H1 (cell line): ENCODE results near the gene TRIM65. TPM values are rescaled to one million over a fixed set of nuclear protein-coding genes. Genes with fewer than 3 reads are reported as not detected.
A peak's percentile ranks its signal among the peaks of the same experiment; 100 is the strongest.
"Not testable (repeated sequence)": the region's sequence is repeated elsewhere in the genome, so short reads cannot be mapped to it uniquely, and the experiment has no call there.

ENCODE experiments used
- CTCF ChIA-PET: fragments of 300-600 bp; sonication (Branson Sonifier 250); formaldehyde crosslinking; loops from one replicate; lab custom pipeline; 2021; ENCODE audit not compliant: partially characterized antibody; lab: Charles Lee
- POLR2A ChIA-PET: fragments of 300-600 bp; sonication (Branson Sonifier 250); formaldehyde crosslinking; loops from one replicate; lab custom pipeline; 2021; ENCODE audit warnings: inconsistent platforms; ENCODE audit not compliant: partially characterized antibody; lab: Charles Lee
- DNase-seq, 2 experiments: peaks; one replicate each; pipeline versions ENCODE4 v3.0.0 to v3.0.0-alpha.2; 2010 to 2022; ENCODE audit warnings: low spot score in 2 of 2, low read depth in 1 of 2, mixed read lengths in 1 of 2
- FAIRE-seq: peaks from 2 replicates; lab custom pipeline; 2011; peaks lifted over from hg19 to GRCh38; lab: Jason Lieb, UNC
- H2AFZ ChIP-seq: 2 replicates; pipeline ENCODE4 v1.8.1; 2012; ENCODE audit warnings: low read length, inconsistent platforms
- H2AK5ac ChIP-seq: 2 replicates; pipeline ENCODE4 v1.6.1; 2013; ENCODE audit warnings: low read depth, low read length
- H2BK120ac ChIP-seq: replicated peaks from 2 replicates; pipeline ENCODE3; 2013; ENCODE audit warnings: low read depth, low read length, inconsistent platforms
- H2BK12ac ChIP-seq: 2 replicates; pipeline ENCODE4 v1.6.1; 2013; ENCODE audit warnings: low read depth, low read length
- H2BK15ac ChIP-seq: 2 replicates; pipeline ENCODE4 v1.6.1; 2013; ENCODE audit warnings: low read length
- H2BK20ac ChIP-seq: 2 replicates; pipeline ENCODE4 v1.6.1; 2013; ENCODE audit warnings: low read length
- H2BK5ac ChIP-seq: 2 replicates; pipeline ENCODE4 v1.6.1; 2013; ENCODE audit warnings: low read depth, low read length
- H3K14ac ChIP-seq: 2 replicates; pipeline ENCODE4 v1.6.1; 2013; ENCODE audit warnings: inconsistent platforms; ENCODE audit not compliant: insufficient read length
- H3K18ac ChIP-seq: 2 replicates; pipeline ENCODE4 v1.6.1; 2013; ENCODE audit warnings: low read length; ENCODE audit errors: extremely low read depth
- H3K23ac ChIP-seq: 2 replicates; pipeline ENCODE4 v1.6.1; 2013; ENCODE audit warnings: inconsistent platforms; ENCODE audit not compliant: insufficient read length
- H3K23me2 ChIP-seq: 2 replicates; pipeline ENCODE4 v1.6.1; 2013; ENCODE audit warnings: low read depth, low read length
- H3K27ac ChIP-seq: 2 replicates; pipeline ENCODE4 v1.6.1; 2011; ENCODE audit warnings: low read depth, low read length, inconsistent platforms
- H3K27me3 ChIP-seq, 4 experiments: replicated peaks in 1 of 4; 1 replicate in 1 of 4; 2 replicates in 3 of 4; pipeline versions ENCODE4 v1.6.1 to v1.8.1; 2011 to 2013; ENCODE audit warnings: low read length in 3 of 4, mild to moderate bottlenecking in 3 of 4, inconsistent platforms in 2 of 4, mixed read lengths in 2 of 4, moderate library complexity in 1 of 4; ENCODE audit not compliant: control insufficient read depth in 3 of 4, insufficient read depth in 3 of 4; ENCODE audit errors: extremely low read depth in 1 of 4
- H3K36me3 ChIP-seq, 4 experiments: 2 replicates each; pipeline versions ENCODE4 v1.6.1 to v1.8.1; 2011 to 2013; ENCODE audit warnings: mild to moderate bottlenecking in 4 of 4, low read length in 3 of 4, moderate library complexity in 2 of 4, control low read depth in 1 of 4, inconsistent platforms in 1 of 4; ENCODE audit not compliant: insufficient read depth in 4 of 4, control insufficient read depth in 2 of 4
- H3K4ac ChIP-seq: replicated peaks from 2 replicates; pipeline ENCODE3; 2013; ENCODE audit warnings: low read length, low read depth, mixed read lengths, inconsistent platforms; ENCODE audit not compliant: insufficient read length
- H3K4me1 ChIP-seq, 4 experiments: replicated peaks in 1 of 4; 1 replicate in 1 of 4; 2 replicates in 3 of 4; pipeline versions ENCODE4 v1.6.1 to v1.8.1; 2011 to 2013; ENCODE audit warnings: low read length in 3 of 4, inconsistent platforms in 2 of 4, mixed read lengths in 1 of 4; ENCODE audit not compliant: insufficient read depth in 4 of 4, control insufficient read depth in 3 of 4
- H3K4me2 ChIP-seq, 2 experiments: 2 replicates each; pipeline versions ENCODE4 v1.6.1 to v1.8.1; 2011 to 2013; ENCODE audit warnings: low read depth in 2 of 2, low read length in 2 of 2, control low read depth in 1 of 2, inconsistent platforms in 1 of 2, mild to moderate bottlenecking in 1 of 2; ENCODE audit not compliant: insufficient read depth in 1 of 2
- H3K4me3 ChIP-seq, 4 experiments: fragments of 200-600, 300-600 bp in 1 of 4; sonication (generic), shearing (Covaris generic), sonication (Bioruptor Twin) in 1 of 4; 2 replicates each; pipeline versions ENCODE4 v1.5.1 to v1.8.1; 2011 to 2016; ENCODE audit warnings: low read length in 4 of 4, low read depth in 3 of 4, control low read depth in 2 of 4, inconsistent platforms in 2 of 4, mild to moderate bottlenecking in 2 of 4, mixed read lengths in 1 of 4, moderate library complexity in 1 of 4; ENCODE audit not compliant: insufficient read depth in 2 of 4; ENCODE audit errors: extremely low read depth in 1 of 4
- H3K56ac ChIP-seq: replicated peaks from 2 replicates; pipeline ENCODE3; 2013; ENCODE audit warnings: low read depth, mild to moderate bottlenecking, mixed read lengths, low read length, inconsistent platforms; ENCODE audit not compliant: insufficient read length
- H3K79me1 ChIP-seq: 2 replicates; pipeline ENCODE4 v1.6.1; 2013; ENCODE audit warnings: low read depth, low read length, control low read depth
- H3K79me2 ChIP-seq, 2 experiments: 2 replicates each; pipeline versions ENCODE4 v1.6.1 to v1.8.1; 2012 to 2013; ENCODE audit warnings: low read length in 2 of 2, mild to moderate bottlenecking in 2 of 2, inconsistent platforms in 1 of 2; ENCODE audit not compliant: insufficient read depth in 2 of 2, control insufficient read depth in 1 of 2
- H3K9ac ChIP-seq, 4 experiments: replicated peaks in 1 of 4; 1 replicate in 1 of 4; 2 replicates in 3 of 4; pipeline versions ENCODE4 v1.6.1 to v1.8.1; 2011 to 2013; ENCODE audit warnings: low read depth in 3 of 4, low read length in 3 of 4, control low read depth in 2 of 4, mild to moderate bottlenecking in 2 of 4, moderate library complexity in 2 of 4, inconsistent platforms in 1 of 4; ENCODE audit errors: extremely low read depth in 1 of 4
- H3K9me3 ChIP-seq, 2 experiments: 2 replicates each; pipeline versions ENCODE4 v1.6.1 to v1.8.1; 2012 to 2013; ENCODE audit warnings: mild to moderate bottlenecking in 2 of 2, moderate library complexity in 2 of 2, control low read depth in 1 of 2, inconsistent platforms in 1 of 2, low read depth in 1 of 2, low read length in 1 of 2, mixed read lengths in 1 of 2; ENCODE audit not compliant: insufficient read depth in 2 of 2
- H4K20me1 ChIP-seq, 2 experiments: replicated peaks in 1 of 2; 2 replicates each; pipeline versions ENCODE3 to v1.8.1; 2011 to 2013; ENCODE audit warnings: inconsistent platforms in 2 of 2, low read length in 2 of 2, mild to moderate bottlenecking in 1 of 2; ENCODE audit not compliant: insufficient read depth in 2 of 2, control insufficient read depth in 1 of 2
- H4K5ac ChIP-seq: 2 replicates; pipeline ENCODE4 v1.6.1; 2013; ENCODE audit warnings: low read length, low read depth, mixed read lengths, inconsistent platforms; ENCODE audit not compliant: insufficient read length
- H4K8ac ChIP-seq: 2 replicates; pipeline ENCODE4 v1.8.0; 2013; ENCODE audit warnings: mild to moderate bottlenecking, moderate library complexity, low read length, inconsistent platforms; ENCODE audit not compliant: insufficient read depth; ENCODE audit errors: extremely low read depth
- H4K91ac ChIP-seq: replicated peaks from 2 replicates; pipeline ENCODE3; 2013; ENCODE audit warnings: low read length, mixed read lengths, inconsistent platforms; ENCODE audit not compliant: insufficient read length
- WGBS, 2 experiments: shearing (Covaris generic) in 1 of 2; methylation state at CpG; one replicate each; pipeline versions ENCODE4 v1.1.6 to v1.1.7; 2013 to 2015; ENCODE audit warnings: low lambda C conversion rate in 2 of 2, mixed read lengths in 2 of 2, inconsistent platforms in 1 of 2, low coverage in 1 of 2, missing lambda C conversion rate in 1 of 2; ENCODE audit not compliant: insufficient replicate concordance in 2 of 2, insufficient coverage in 1 of 2, insufficient read length in 1 of 2; ENCODE audit errors: extremely low coverage in 1 of 2, missing lambda C conversion rate in 1 of 2; 5-methylcytosine and 5-hydroxymethylcytosine counted together
- polyA plus RNA-seq, 7 experiments: library from polyadenylated mRNA; depleted of rRNA in 3 of 7; stranded (reverse) in 5 of 7; unstranded in 2 of 7; fragments of >200 nt in 5 of 7; fragments of 200-250 nt in 2 of 7; gene quantifications; 1 replicate in 5 of 7; 2 replicates in 1 of 7; 4 replicates in 1 of 7; pipeline versions ENCODE4 v1.2.1 to v1.2.3, GENCODE V29; 2011 to 2013; ENCODE audit warnings: missing spikeins in 2 of 7, mixed read lengths in 2 of 7
- total RNA-seq: library from RNA; stranded (reverse); fragmentation: NEBNext Ultra II Directional; extraction: Animal tissue kit (Norgen Biotek cat#: 25700); gene quantifications from 2 replicates; pipeline ENCODE4 v1.2.1, GENCODE V29; 2021

Gene TRIM65
- total and polyA plus RNA-seq, 2 of the 8 experiments (the other 6 are each of a cell fraction or from before 2014, with no cell fraction given): 21.2 to 48.6 TPM

- H3K9ac ChIP-seq, FAIRE-seq, H3K79me2 ChIP-seq, H3K27me3 ChIP-seq, H3K79me1 ChIP-seq, H3K36me3 ChIP-seq, H3K14ac ChIP-seq, H3K4ac ChIP-seq, H3K18ac ChIP-seq, DNase-seq, H3K27ac ChIP-seq, H4K91ac ChIP-seq, H3K23me2 ChIP-seq, H2BK12ac ChIP-seq, H4K5ac ChIP-seq, H4K20me1 ChIP-seq, H3K23ac ChIP-seq, H2BK20ac ChIP-seq, H3K4me3 ChIP-seq, H3K4me1 ChIP-seq, H2BK5ac ChIP-seq, H3K4me2 ChIP-seq, H3K9me3 ChIP-seq, POLR2A ChIA-PET, H2AFZ ChIP-seq, H2AK5ac ChIP-seq, H3K56ac ChIP-seq, H2BK120ac ChIP-seq: not testable (repeated sequence)
- 96% methylated on average over 11 of the region's 17 CpGs; no CpG with 5 or more reads in 1 of the 2 experiments for WGBS, 2 experiments
- Histone ChIP-seq H2BK15ac (0 out of 2 replicates have a peak overlapping the region, but pooled peaks have one; percentile 18), H4K8ac (peak overlapping the region; percentile 89; the same call in 1 of the 2 replicates)
- CTCF ChIA-PET: interaction anchor here (0.9 to 27.2 kb wide), 5 partner anchors 9 to 35 kb away, joined by 4 to 563 read pairs (median 16); partner anchors contain the start of gene TRIM47
These were observed 31.2 kb downstream of the TRIM65 start for GRCh38 chr17:75865404-75866188.
